ENCODE data around the gene BLNK.

- no peak for TF ChIP-seq EZH2phosphoT487 (IDR thresholded peaks at IDR 0.05; ENCODE audit: low read depth)
- no peak for TF ChIP-seq CTCF (IDR thresholded peaks at IDR 0.05; ENCODE audit: low read depth, low read length)
These were observed 14.0 kb upstream of the BLNK start for GRCh38 chr10:96285331-96285752.
